Neuronal stem cell (in vitro differentiated cells): ENCODE results near the gene CD34.

ENCODE experiments used
- DNase-seq: peaks from one replicate; pipeline ENCODE4 v3.0.0-alpha.2; 2013; ENCODE audit warnings: low spot score
- H2AFZ ChIP-seq: one replicate; pipeline ENCODE4 v1.6.1; 2013; ENCODE audit warnings: mild to moderate bottlenecking, low read length, inconsistent platforms
- H2AK5ac ChIP-seq: 2 replicates; pipeline ENCODE4 v1.6.1; 2013; ENCODE audit warnings: low read depth, mild to moderate bottlenecking, inconsistent platforms, low read length, moderate library complexity, mixed read lengths
- H2BK120ac ChIP-seq: 2 replicates; pipeline ENCODE4 v1.6.1; 2013; ENCODE audit warnings: low read depth, mild to moderate bottlenecking, inconsistent platforms, low read length, moderate library complexity, mixed read lengths
- H2BK12ac ChIP-seq: one replicate; pipeline ENCODE4 v1.6.1; 2013; ENCODE audit warnings: low read length, inconsistent platforms
- H2BK15ac ChIP-seq: 2 replicates; pipeline ENCODE4 v1.6.1; 2013; ENCODE audit warnings: mild to moderate bottlenecking, low read length, inconsistent platforms, mixed read lengths
- H2BK5ac ChIP-seq: one replicate; pipeline ENCODE4 v1.6.1; 2013; ENCODE audit warnings: inconsistent platforms, mild to moderate bottlenecking, low read length, moderate library complexity
- H3K14ac ChIP-seq: one replicate; pipeline ENCODE4 v1.6.1; 2013; ENCODE audit warnings: low read length, inconsistent platforms
- H3K18ac ChIP-seq: 2 replicates; pipeline ENCODE4 v1.6.1; 2013; ENCODE audit warnings: low read length, inconsistent platforms
- H3K23ac ChIP-seq: 2 replicates; pipeline ENCODE4 v1.6.1; 2013; ENCODE audit warnings: low read depth, mild to moderate bottlenecking, mixed read lengths, low read length, inconsistent platforms; ENCODE audit not compliant: poor library complexity
- H3K27ac ChIP-seq: replicated peaks from 3 replicates; pipeline ENCODE4 v1.5.1; 2013; ENCODE audit warnings: low read length, inconsistent platforms
- H3K27me3 ChIP-seq, 3 experiments: 2 replicates each; pipeline ENCODE4 v1.6.1; 2013; ENCODE audit warnings: low read length in 3 of 3, mild to moderate bottlenecking in 2 of 3, inconsistent platforms in 1 of 3, low read depth in 1 of 3, mixed read lengths in 1 of 3, moderate library complexity in 1 of 3; ENCODE audit not compliant: control insufficient read depth in 3 of 3, insufficient read depth in 3 of 3
- H3K36me3 ChIP-seq, 2 donors: replicated peaks in 1 of 2; 2 replicates each; pipeline ENCODE4 v1.6.1; 2013; ENCODE audit warnings: low read length in 2 of 2; ENCODE audit not compliant: control insufficient read depth in 2 of 2, insufficient read depth in 2 of 2
- H3K4ac ChIP-seq: 2 replicates; pipeline ENCODE4 v1.6.1; 2013; ENCODE audit warnings: inconsistent platforms, mild to moderate bottlenecking, low read length, moderate library complexity
- H3K4me1 ChIP-seq, 2 donors: 1 replicate in 1 of 2; 2 replicates in 1 of 2; pipeline ENCODE4 v1.6.1; 2013; ENCODE audit warnings: low read length in 2 of 2, low read depth in 1 of 2; ENCODE audit not compliant: control insufficient read depth in 2 of 2, insufficient read depth in 1 of 2
- H3K4me2 ChIP-seq: one replicate; pipeline ENCODE4 v1.6.1; 2013; ENCODE audit warnings: mild to moderate bottlenecking, low read length, inconsistent platforms; ENCODE audit not compliant: insufficient read depth, poor library complexity, severe bottlenecking
- H3K4me3 ChIP-seq, 2 donors: 2 replicates each; pipeline ENCODE4 v1.5.1; 2013; ENCODE audit warnings: low read length in 2 of 2, mild to moderate bottlenecking in 2 of 2, inconsistent platforms in 1 of 2, moderate library complexity in 1 of 2
- H3K79me1 ChIP-seq: one replicate; pipeline ENCODE4 v1.6.1; 2013; ENCODE audit warnings: low read depth, mild to moderate bottlenecking, inconsistent platforms, low read length, moderate library complexity
- H3K9ac ChIP-seq: one replicate; pipeline ENCODE4 v1.6.1; 2013; ENCODE audit warnings: mild to moderate bottlenecking, low read depth, low read length, inconsistent platforms; ENCODE audit not compliant: poor library complexity
- H3K9me3 ChIP-seq, 2 donors: replicated peaks in 1 of 2; 2 replicates each; pipeline versions ENCODE3 to v1.6.1; 2013; ENCODE audit warnings: low read length in 2 of 2, mild to moderate bottlenecking in 2 of 2, inconsistent platforms in 1 of 2, low read depth in 1 of 2, mixed read lengths in 1 of 2, moderate library complexity in 1 of 2; ENCODE audit not compliant: control insufficient read depth in 2 of 2, insufficient read depth in 1 of 2
- H4K8ac ChIP-seq: one replicate; pipeline ENCODE4 v1.6.1; 2013; ENCODE audit warnings: low read depth, mild to moderate bottlenecking, inconsistent platforms, low read length, moderate library complexity
- H4K91ac ChIP-seq: one replicate; pipeline ENCODE4 v1.6.1; 2013; ENCODE audit warnings: low read length, low read depth, mild to moderate bottlenecking, inconsistent platforms; ENCODE audit not compliant: poor library complexity
- WGBS, 2 donors: extraction: QIAGEN DNeasy Blood & Tissue Kit; methylation state at CpG; one replicate each; pipeline ENCODE4 v1.1.7; 2013; ENCODE audit warnings: missing lambda C conversion rate in 2 of 2, mixed read lengths in 1 of 2; ENCODE audit not compliant: insufficient read length in 2 of 2, insufficient replicate concordance in 1 of 2; ENCODE audit errors: extremely low coverage in 2 of 2; 5-methylcytosine and 5-hydroxymethylcytosine counted together

Gene CD34

GRCh38 chr1:207831517-207832327 is 79.2 kb downstream of the CD34 start:
- Histone ChIP-seq H3K4me1 (no peaks in the 10 kb centered on the region), H3K27me3 (no peaks in the 10 kb centered on the region), H2BK5ac (no peak overlapping the region), H3K79me1 (peaks cover 2% of the 10 kb centered on the region), H3K18ac (no peak overlapping the region), H3K27ac (no peak overlapping the region), H2AFZ (no peak overlapping the region), H2BK120ac (no peak overlapping the region), H3K9me3 (no peaks in the 10 kb centered on the region), H3K4ac (no peak overlapping the region), H2BK15ac (no peak overlapping the region), H3K14ac (no peak overlapping the region), H3K36me3 (peaks cover 0 to 28% of the 10 kb centered on the region in 2 donors), H3K9ac (no peak overlapping the region), H2BK12ac (no peak overlapping the region), H2AK5ac (no peak overlapping the region), H4K91ac (no peak overlapping the region), H3K4me3 (no peak overlapping the region), H3K4me2 (no peak overlapping the region), H3K23ac (peak overlapping the region; percentile 8), H4K8ac (no peak overlapping the region)
- DNase-seq = no peak
- WGBS, 2 donors = no CpG with 5 or more reads among the region's 9 CpGs
